Calu3 (cell line): Measurements from ENCODE around the gene RASGEF1B. TPM values are rescaled to one million over a fixed set of nuclear protein-coding genes. Genes with fewer than 3 reads are reported as not detected.
"Not testable (repeated sequence)": the region's sequence is repeated elsewhere in the genome, so short reads cannot be mapped to it uniquely, and the experiment has no call there.

Experiments
- BruUV-seq: library from RNA; stranded (reverse); fragments of 400-500 nt; replicated peaks from 2 replicates; lab custom pipeline; 2021; lab: Mats Ljungman, UMichigan
- CTCF ChIA-PET: fragments of 300-600 bp; sonication (Branson Sonifier 250); formaldehyde crosslinking; loops from one replicate; lab custom pipeline; 2022; ENCODE audit warnings: antibody characterized with exemption; lab: Charles Lee
- DNase-seq: peaks from one replicate; pipeline ENCODE4 v3.0.0; 2022
- H3K27ac Mint-ChIP-seq: one replicate; pipeline ENCODE4 v1.8.0; 2022; ENCODE audit warnings: mixed read lengths; ENCODE audit not compliant: unreplicated experiment
- H3K27me3 Mint-ChIP-seq: one replicate; pipeline ENCODE4 v1.8.0; 2022; ENCODE audit warnings: mixed read lengths; ENCODE audit not compliant: unreplicated experiment
- H3K36me3 Mint-ChIP-seq: one replicate; pipeline ENCODE4 v1.8.0; 2022; ENCODE audit warnings: mild to moderate bottlenecking, moderate library complexity, mixed read lengths; ENCODE audit not compliant: insufficient read depth, unreplicated experiment
- H3K4me1 Mint-ChIP-seq: one replicate; pipeline ENCODE4 v1.8.0; 2022; ENCODE audit warnings: mild to moderate bottlenecking, low read depth, mixed read lengths; ENCODE audit not compliant: unreplicated experiment
- H3K4me3 Mint-ChIP-seq: one replicate; pipeline ENCODE4 v1.8.0; 2022; ENCODE audit warnings: mild to moderate bottlenecking, low read depth, moderate library complexity, mixed read lengths; ENCODE audit not compliant: unreplicated experiment
- H3K9me3 Mint-ChIP-seq: one replicate; pipeline ENCODE4 v1.8.0; 2022; ENCODE audit warnings: low read depth, mixed read lengths; ENCODE audit not compliant: unreplicated experiment
- CTCF ChIP-seq: fragments of 200-600 bp; IDR thresholded peaks from one replicate; pipeline ENCODE4 v1.8.0; 2022; ENCODE audit warnings: antibody characterized with exemption; ENCODE audit not compliant: unreplicated experiment
- intact Hi-C: fragments of 100-400 bp; cut with micrococcal nuclease; formaldehyde crosslinking; loops from one replicate; pipeline ENCODE4 v1.10.0; 2022; ENCODE audit not compliant: unreplicated experiment
- total RNA-seq: library from RNA; stranded (reverse); gene quantifications from 2 replicates; pipeline ENCODE4 v1.2.3, GENCODE V29; 2022

Gene RASGEF1B
- total RNA-seq, 1 experiment from 2014 or later = 33.8 TPM

- CTCF ChIA-PET = no interaction called here
- Mint-ChIP-seq H3K4me3 (no peak overlapping the region), H3K4me1 (no peaks in the 10 kb centered on the region), H3K27me3 (no peaks in the 10 kb centered on the region), H3K27ac (no peak overlapping the region), H3K36me3 (no peaks in the 10 kb centered on the region), H3K9me3 (peaks cover 6% of the 10 kb centered on the region)
- no peak for DNase-seq
- BruUV-seq = no TSS peak
- intact Hi-C loops = loop anchor here (5.0 to 10.0 kb wide), 2 partner anchors 506 to 634 kb away; no protein-coding TSS in a partner anchor
- TF ChIP-seq CTCF = no peak
These were observed 63.4 kb downstream of the RASGEF1B start for GRCh38 chr4:81408341-81408740.

- intact Hi-C loops = loop anchor here (2.0 to 10.0 kb wide), 4 partner anchors 59 to 635 kb away; no protein-coding TSS in a partner anchor
- no peak for TF ChIP-seq CTCF
- no TSS peak for BruUV-seq
- DNase-seq = no peak
- Mint-ChIP-seq H3K27me3 (no peaks in the 10 kb centered on the region), H3K27ac (no peak overlapping the region), H3K4me3 (no peak overlapping the region), H3K4me1 (peaks cover under 1% of the 10 kb centered on the region), H3K9me3 (peaks cover under 1% of the 10 kb centered on the region), H3K36me3 (no peaks in the 10 kb centered on the region)
- CTCF ChIA-PET = no interaction called here
These were observed 64.0 kb downstream of the RASGEF1B start for GRCh38 chr4:81407726-81408125.

GRCh38 chr4:81406481-81406880, 65.2 kb downstream of the RASGEF1B start:
- CTCF ChIA-PET = interaction anchor here (0.5 kb wide), 1 partner anchor 507 kb away, joined by 6 read pairs; no protein-coding TSS in a partner anchor
- H3K9me3 Mint-ChIP-seq, H3K36me3 Mint-ChIP-seq, H3K4me1 Mint-ChIP-seq, BruUV-seq, H3K27ac Mint-ChIP-seq, H3K4me3 Mint-ChIP-seq, DNase-seq, H3K27me3 Mint-ChIP-seq: not testable (repeated sequence)
- intact Hi-C loops = loop anchor here (1.0 to 10.0 kb wide), 6 partner anchors 60 to 862 kb away; no protein-coding TSS in a partner anchor

- TF ChIP-seq CTCF = peak; percentile 31
- BruUV-seq = no TSS peak
- no peak overlapping the region for H3K4me3 Mint-ChIP-seq
- intact Hi-C loops = loop anchor here (1.0 to 10.0 kb wide), 6 partner anchors 61 to 862 kb away; no protein-coding TSS in a partner anchor
- no peaks in the 10 kb centered on the region for H3K36me3 Mint-ChIP-seq
- CTCF ChIA-PET = interaction anchor here (0.5 kb wide), 1 partner anchor 508 kb away, joined by 6 read pairs; no protein-coding TSS in a partner anchor
- H3K4me1 Mint-ChIP-seq = peaks cover 9% of the 10 kb centered on the region
- no peaks in the 10 kb centered on the region for H3K27me3 Mint-ChIP-seq
- no peak overlapping the region for H3K27ac Mint-ChIP-seq
- DNase-seq = peak; percentile 49
- H3K9me3 Mint-ChIP-seq = no peaks in the 10 kb centered on the region
These were observed 65.8 kb downstream of the RASGEF1B start for GRCh38 chr4:81405900-81406401.

GRCh38 chr4:81404741-81405140, 67.0 kb downstream of the RASGEF1B start:
- BruUV-seq = no TSS peak
- CTCF ChIA-PET = no interaction called here

More at GRCh38 chr4:81404741-81405140, 67.0 kb downstream of the RASGEF1B start:
- H3K36me3 Mint-ChIP-seq = no peaks in the 10 kb centered on the region
- H3K27me3 Mint-ChIP-seq = no peaks in the 10 kb centered on the region
- no peak for TF ChIP-seq CTCF
- H3K9me3 Mint-ChIP-seq = no peaks in the 10 kb centered on the region
- H3K4me3 Mint-ChIP-seq = no peak overlapping the region
- no peak for DNase-seq
- intact Hi-C loops = loop anchor here (5.0 to 10.0 kb wide), 2 partner anchors 510 to 638 kb away; no protein-coding TSS in a partner anchor
- peaks cover 9% of the 10 kb centered on the region for H3K4me1 Mint-ChIP-seq
- no peak overlapping the region for H3K27ac Mint-ChIP-seq
